ENCODE results near the gene PRDM5. TPM values are rescaled to one million over a fixed set of nuclear protein-coding genes. Genes with fewer than 3 reads are reported as not detected.

The PRDM5 gene
- total and polyA plus RNA-seq, 2 experiments from 2014 or later: 8.7 to 12.6 TPM

GRCh38 chr4:120963449-120963848 is 40.9 kb upstream of the PRDM5 start:
- DNase-seq: no peak
- no peaks in the 10 kb centered on the region for H3F3A ChIP-seq (ENCODE audit: insufficient read depth)
- no peaks in the 10 kb centered on the region for H3K36me3 ChIP-seq (ENCODE audit: low read depth)
- 41 to 44% methylated on average over 4 of the region's 4 CpGs for WGBS, 2 experiments (ENCODE audit: low coverage in 1 of 2, low lambda C conversion rate in 2 of 2, missing lambda C conversion rate in 2 of 2)
- H2AFZ ChIP-seq: no peak overlapping the region
- in situ Hi-C loops (cut with MboI): no loop called here
- H3K4me2 ChIP-seq (ENCODE audit: unreplicated experiment): no peak overlapping the region
- H3K79me2 ChIP-seq (ENCODE audit: insufficient read depth): no peaks in the 10 kb centered on the region
- no peak overlapping the region for H3K4me3 ChIP-seq
- H3K27ac ChIP-seq: no peak overlapping the region
- no peaks in the 10 kb centered on the region for H3K9me3 ChIP-seq (ENCODE audit: low read depth)
- TF ChIP-seq EZH2phosphoT487 (IDR thresholded peaks at IDR 0.05; ENCODE audit: insufficient read depth, low read depth) (no peak), EZH2 (IDR thresholded peaks at IDR 0.05; ENCODE audit: insufficient read depth, poor library complexity, severe bottlenecking) (no peak)
- H3K9ac ChIP-seq: no peak overlapping the region
- H3K27me3 ChIP-seq (replicated peaks; ENCODE audit: insufficient read depth): no peaks in the 10 kb centered on the region
- no peaks in the 10 kb centered on the region for H3K9me2 ChIP-seq (ENCODE audit: insufficient read depth)
- H4K20me1 ChIP-seq (ENCODE audit: insufficient read depth): no peaks in the 10 kb centered on the region
- H3K4me1 ChIP-seq (ENCODE audit: insufficient read depth): no peaks in the 10 kb centered on the region

GRCh38 chr4:120960656-120961267 is 38.2 kb upstream of the PRDM5 start:
- TF ChIP-seq EZH2 (IDR thresholded peaks at IDR 0.05; ENCODE audit: insufficient read depth, poor library complexity, severe bottlenecking): no peak
- TF ChIP-seq EZH2phosphoT487 (IDR thresholded peaks at IDR 0.05; ENCODE audit: insufficient read depth, low read depth): no peak
- H2AFZ ChIP-seq: no peak overlapping the region
- no peaks in the 10 kb centered on the region for H4K20me1 ChIP-seq (ENCODE audit: insufficient read depth)
- H3K27ac ChIP-seq: no peak overlapping the region
- no peak overlapping the region for H3K4me3 ChIP-seq
- H3K4me1 ChIP-seq (ENCODE audit: insufficient read depth): no peaks in the 10 kb centered on the region
- no peaks in the 10 kb centered on the region for H3K36me3 ChIP-seq (ENCODE audit: low read depth)
- in situ Hi-C loops (cut with MboI): no loop called here
- H3K4me2 ChIP-seq (ENCODE audit: unreplicated experiment): no peak overlapping the region
- H3K9me2 ChIP-seq (ENCODE audit: insufficient read depth): no peaks in the 10 kb centered on the region
- H3K9ac ChIP-seq: no peak overlapping the region
- no peaks in the 10 kb centered on the region for H3K9me3 ChIP-seq (ENCODE audit: low read depth)
- DNase-seq: no peak
- H3K79me2 ChIP-seq (ENCODE audit: insufficient read depth): no peaks in the 10 kb centered on the region
- 50 to 52% methylated on average over 2 of the region's 2 CpGs for WGBS, 2 experiments (ENCODE audit: low coverage in 1 of 2, low lambda C conversion rate in 2 of 2, missing lambda C conversion rate in 2 of 2)
- no peaks in the 10 kb centered on the region for H3K27me3 ChIP-seq (replicated peaks; ENCODE audit: insufficient read depth)
- H3F3A ChIP-seq (ENCODE audit: insufficient read depth): no peaks in the 10 kb centered on the region

DNA sequence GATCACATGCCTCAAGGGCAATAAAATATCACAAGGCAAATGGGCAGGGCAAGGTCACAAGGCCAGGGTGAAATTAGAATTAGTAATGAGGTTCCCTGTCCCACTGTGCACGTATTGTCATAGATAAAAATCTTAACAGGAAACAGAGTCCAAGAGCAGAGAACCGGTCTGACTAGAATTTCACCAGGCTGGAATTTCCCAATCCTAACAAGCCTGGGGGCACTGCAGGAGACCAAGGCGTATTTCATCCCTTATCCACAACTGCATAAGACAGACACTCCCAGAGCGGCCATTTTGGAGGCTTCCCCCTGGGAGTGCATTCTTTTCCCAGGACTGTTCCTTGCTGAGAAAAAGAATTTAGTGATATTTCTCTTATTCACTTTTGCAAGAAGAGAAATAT is 25.9 kb upstream of the PRDM5 start:
- Histone ChIP-seq H3K79me2 (ENCODE audit: insufficient read depth) (no peaks in the 10 kb centered on the region), H3K9me3 (ENCODE audit: low read depth) (no peaks in the 10 kb centered on the region), H3K9me2 (ENCODE audit: insufficient read depth) (no peaks in the 10 kb centered on the region), H4K20me1 (ENCODE audit: insufficient read depth) (no peaks in the 10 kb centered on the region), H3K36me3 (ENCODE audit: low read depth) (no peaks in the 10 kb centered on the region), H3K4me1 (ENCODE audit: insufficient read depth) (no peaks in the 10 kb centered on the region), H3F3A (ENCODE audit: insufficient read depth) (no peaks in the 10 kb centered on the region), H3K27ac (no peak overlapping the region), H3K4me2 (ENCODE audit: unreplicated experiment) (no peak overlapping the region), H2AFZ (no peak overlapping the region), H3K27me3 (replicated peaks; ENCODE audit: insufficient read depth) (no peaks in the 10 kb centered on the region), H3K9ac (no peak overlapping the region), H3K4me3 (no peak overlapping the region)
- no peak for DNase-seq
- TF ChIP-seq EZH2phosphoT487 (IDR thresholded peaks at IDR 0.05; ENCODE audit: insufficient read depth, low read depth) (no peak), EZH2 (IDR thresholded peaks at IDR 0.05; ENCODE audit: insufficient read depth, poor library complexity, severe bottlenecking) (no peak)
- WGBS, 2 experiments (ENCODE audit: low coverage in 1 of 2, low lambda C conversion rate in 2 of 2, missing lambda C conversion rate in 2 of 2): 44% methylated on average over 4 of the region's 4 CpGs
- in situ Hi-C loops (cut with MboI): no loop called here

GRCh38 chr4:120942776-120943175 is 20.2 kb upstream of the PRDM5 start:
- 58 to 70% methylated on average over 3 of the region's 3 CpGs for WGBS, 2 experiments (ENCODE audit: low coverage in 1 of 2, low lambda C conversion rate in 2 of 2, missing lambda C conversion rate in 2 of 2)
- H3K27me3 ChIP-seq (replicated peaks; ENCODE audit: insufficient read depth): no peaks in the 10 kb centered on the region
- no peaks in the 10 kb centered on the region for H4K20me1 ChIP-seq (ENCODE audit: insufficient read depth)
- no peak overlapping the region for H3K4me2 ChIP-seq (ENCODE audit: unreplicated experiment)
- no peak for TF ChIP-seq EZH2phosphoT487 (IDR thresholded peaks at IDR 0.05; ENCODE audit: insufficient read depth, low read depth)
- TF ChIP-seq EZH2 (IDR thresholded peaks at IDR 0.05; ENCODE audit: insufficient read depth, poor library complexity, severe bottlenecking): no peak
- H3K4me3 ChIP-seq: no peak overlapping the region
- H3K9ac ChIP-seq: no peak overlapping the region
- no peak overlapping the region for H3K27ac ChIP-seq
- no peaks in the 10 kb centered on the region for H3K4me1 ChIP-seq (ENCODE audit: insufficient read depth)
- DNase-seq: no peak
- no peaks in the 10 kb centered on the region for H3K79me2 ChIP-seq (ENCODE audit: insufficient read depth)
- H3K9me2 ChIP-seq (ENCODE audit: insufficient read depth): no peaks in the 10 kb centered on the region
- no peaks in the 10 kb centered on the region for H3F3A ChIP-seq (ENCODE audit: insufficient read depth)
- in situ Hi-C loops (cut with MboI): no loop called here
- H2AFZ ChIP-seq: no peak overlapping the region
- H3K36me3 ChIP-seq (ENCODE audit: low read depth): no peaks in the 10 kb centered on the region
- H3K9me3 ChIP-seq (ENCODE audit: low read depth): no peaks in the 10 kb centered on the region

- Histone ChIP-seq H3F3A (ENCODE audit: insufficient read depth) (no peaks in the 10 kb centered on the region), H3K79me2 (ENCODE audit: insufficient read depth) (no peaks in the 10 kb centered on the region), H3K4me1 (ENCODE audit: insufficient read depth) (no peaks in the 10 kb centered on the region), H3K36me3 (ENCODE audit: low read depth) (no peaks in the 10 kb centered on the region), H3K4me2 (ENCODE audit: unreplicated experiment) (no peak overlapping the region), H3K9me2 (ENCODE audit: insufficient read depth) (no peaks in the 10 kb centered on the region), H4K20me1 (ENCODE audit: insufficient read depth) (no peaks in the 10 kb centered on the region), H3K4me3 (no peak overlapping the region), H2AFZ (no peak overlapping the region), H3K27me3 (replicated peaks; ENCODE audit: insufficient read depth) (no peaks in the 10 kb centered on the region), H3K9me3 (ENCODE audit: low read depth) (no peaks in the 10 kb centered on the region), H3K27ac (no peak overlapping the region), H3K9ac (no peak overlapping the region)
- no peak for TF ChIP-seq EZH2 (IDR thresholded peaks at IDR 0.05; ENCODE audit: insufficient read depth, poor library complexity, severe bottlenecking)
- TF ChIP-seq EZH2phosphoT487 (IDR thresholded peaks at IDR 0.05; ENCODE audit: insufficient read depth, low read depth): no peak
- no peak for DNase-seq
- in situ Hi-C loops (cut with MboI): no loop called here
- 53 to 61% methylated on average over 2 of the region's 2 CpGs for WGBS, 2 experiments (ENCODE audit: low coverage in 1 of 2, low lambda C conversion rate in 2 of 2, missing lambda C conversion rate in 2 of 2)
Measured at GRCh38 chr4:120940547-120940946, 18.0 kb upstream of the PRDM5 start.

All from GM23248 (cell line).